Choroid plexus epithelial cell (primary cell): Measurements from ENCODE around the gene EDNRA.
A peak's percentile ranks its signal among the peaks of the same experiment; 100 is the strongest.

Experiments
- DNase-seq: peaks from one replicate; pipeline ENCODE4 v3.0.0-alpha.2; 2010; ENCODE audit warnings: low read depth
- H3K4me3 ChIP-seq: 2 replicates; pipeline ENCODE4 v1.5.1; 2011; ENCODE audit warnings: low read depth, mild to moderate bottlenecking, control low read depth, low read length, moderate library complexity
- CTCF ChIP-seq: conservative IDR thresholded peaks from 2 replicates; pipeline ENCODE4 v1.5.1; 2011; ENCODE audit warnings: low read depth, mild to moderate bottlenecking, control low read depth, inconsistent platforms, low read length, moderate library complexity

EDNRA gene

GRCh38 chr4:147493307-147493706 lies 12.4 kb downstream of the EDNRA start:
- no peak for TF ChIP-seq CTCF
- no peak overlapping the region for H3K4me3 ChIP-seq
- no peak for DNase-seq

GRCh38 chr4:147494301-147494700 lies 13.4 kb downstream of the EDNRA start:
- no peak overlapping the region for H3K4me3 ChIP-seq
- no peak for TF ChIP-seq CTCF
- no peak for DNase-seq

- no peak overlapping the region for H3K4me3 ChIP-seq
- no peak for DNase-seq
- no peak for TF ChIP-seq CTCF
Measured at GRCh38 chr4:147496500-147496899, 15.6 kb downstream of the EDNRA start.

GRCh38 chr4:147498031-147498660 lies 17.2 kb downstream of the EDNRA start:
- peak; percentile 94 for DNase-seq
- no peak overlapping the region for H3K4me3 ChIP-seq

GRCh38 chr4:147508346-147508745 lies 27.4 kb downstream of the EDNRA start:
- TF ChIP-seq CTCF: no peak
- H3K4me3 ChIP-seq: no peak overlapping the region
- no peak for DNase-seq

More at GRCh38 chr4:147498031-147498660, 17.2 kb downstream of the EDNRA start:
- TF ChIP-seq CTCF: no peak

GRCh38 chr4:147509386-147509785 lies 28.5 kb downstream of the EDNRA start:
- DNase-seq: peak; percentile 63
- no peak overlapping the region for H3K4me3 ChIP-seq
- no peak for TF ChIP-seq CTCF

GRCh38 chr4:147510962-147511668 lies 30.2 kb downstream of the EDNRA start:
- no peak for TF ChIP-seq CTCF
- DNase-seq: no peak
- H3K4me3 ChIP-seq: no peak overlapping the region
